ENCODE results near the gene MCF2L.

Gene MCF2L

DNA sequence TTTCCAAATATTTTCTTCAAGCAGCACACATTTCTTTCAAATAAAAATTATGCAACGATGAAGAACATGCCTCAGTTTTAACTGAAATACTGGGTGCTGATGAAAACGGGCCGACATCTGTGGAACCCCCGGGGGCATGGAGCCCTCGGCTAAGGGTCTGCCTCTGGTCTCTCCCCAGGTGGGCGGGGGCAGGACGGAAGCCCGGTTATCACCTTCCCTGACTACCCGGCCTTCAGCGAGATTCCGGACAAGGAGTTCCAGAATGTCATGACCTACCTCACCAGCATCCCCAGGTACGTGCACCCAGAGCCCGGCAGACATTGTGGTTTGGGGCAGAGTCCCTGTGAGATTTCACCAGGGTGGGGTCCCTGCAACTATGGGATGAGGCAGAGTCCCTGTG, 55.5 kb downstream of the MCF2L start:
- no peak overlapping the region for H3K4me3 ChIP-seq (ENCODE audit: insufficient read depth in 1 of 2, low read depth in 1 of 2, low read length in 2 of 2)
- H3K36me3 ChIP-seq (ENCODE audit: control insufficient read depth in 1 of 2, insufficient read depth in 2 of 2, low read depth in 1 of 2, low read length in 2 of 2) = no peaks in the 10 kb centered on the region
- H4K8ac ChIP-seq (ENCODE audit: low read length) = no peak overlapping the region
- H3K4ac ChIP-seq (ENCODE audit: low read depth in 1 of 2, low read length in 2 of 2) = no peak overlapping the region
- no peak overlapping the region for H2BK15ac ChIP-seq (ENCODE audit: low read depth, poor library complexity, severe bottlenecking)
- H4K91ac ChIP-seq (ENCODE audit: low read length) = no peak overlapping the region
- no peak overlapping the region for H3K18ac ChIP-seq (ENCODE audit: low read depth in 1 of 2, low read length in 2 of 2)
- no peak overlapping the region for H3K23ac ChIP-seq (ENCODE audit: low read length in 2 of 2)
- H2BK5ac ChIP-seq (ENCODE audit: low read depth, low read length, poor library complexity, severe bottlenecking) = no peak overlapping the region
- H2BK120ac ChIP-seq (ENCODE audit: low read depth, low read length) = no peak overlapping the region
- peaks cover 11% of the 10 kb centered on the region for H3K4me1 ChIP-seq (ENCODE audit: control insufficient read depth, insufficient read depth, low read depth, low read length)
- H3K9me3 ChIP-seq (ENCODE audit: control insufficient read depth, low read length) = peaks cover 9% of the 10 kb centered on the region
- no peaks in the 10 kb centered on the region for H3K79me1 ChIP-seq (replicated peaks; ENCODE audit: low read length, poor library complexity, severe bottlenecking)
- DNase-seq = no peak
- 88% methylated on average over 11 of the region's 13 CpGs for WGBS
- no peak overlapping the region for H3K9ac ChIP-seq (ENCODE audit: low read length)
- no peak overlapping the region for H2AK5ac ChIP-seq (ENCODE audit: low read length, severe bottlenecking)
- H2AFZ ChIP-seq (ENCODE audit: low read depth, low read length) = no peak overlapping the region
- peaks cover 54 to 81% of the 10 kb centered on the region in 2 experiments for H3K27me3 ChIP-seq (ENCODE audit: control insufficient read depth in 1 of 2, insufficient read depth in 1 of 2, low read length in 2 of 2)
- no peak overlapping the region for H3K14ac ChIP-seq (ENCODE audit: low read length in 2 of 2)
- H3K27ac ChIP-seq (ENCODE audit: low read length, poor library complexity, severe bottlenecking) = no peak overlapping the region
- H3K4me2 ChIP-seq (ENCODE audit: low read length, poor library complexity, severe bottlenecking) = no peak overlapping the region
- H2BK12ac ChIP-seq (ENCODE audit: low read length in 2 of 2) = no peak overlapping the region

DNA sequence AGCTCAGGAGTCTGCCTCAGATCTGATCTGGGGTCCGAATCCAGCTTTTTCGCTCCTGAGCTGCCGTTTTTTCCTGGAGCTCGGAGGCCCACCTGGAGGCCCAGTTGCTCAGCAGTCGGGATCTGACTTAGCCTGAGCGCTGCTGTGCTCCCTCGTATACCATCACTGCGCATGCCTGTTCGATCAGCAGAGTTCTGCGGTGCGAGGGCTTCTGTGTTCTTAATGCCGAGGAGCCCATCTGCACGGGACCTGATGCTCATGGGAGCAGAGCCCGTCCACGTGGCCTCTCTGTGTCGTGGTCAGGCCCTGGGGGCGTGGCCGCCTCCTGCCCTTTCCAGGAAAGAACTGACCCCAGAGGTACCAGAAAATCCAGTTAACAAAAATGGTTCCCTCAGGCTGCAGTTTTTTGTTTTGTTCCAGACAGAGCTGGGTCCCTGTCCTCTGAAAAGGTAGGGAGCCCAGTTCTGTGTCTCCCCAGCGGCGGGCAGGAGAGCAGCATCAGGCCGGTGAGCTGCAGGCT, 57.4 kb downstream of the MCF2L start:
- DNase-seq = no peak
- Histone ChIP-seq H3K27ac (ENCODE audit: low read length, poor library complexity, severe bottlenecking) (no peak overlapping the region), H3K4me1 (ENCODE audit: control insufficient read depth, insufficient read depth, low read depth, low read length) (peaks cover 11% of the 10 kb centered on the region), H4K8ac (ENCODE audit: low read length) (no peak overlapping the region), H2BK120ac (ENCODE audit: low read depth, low read length) (no peak overlapping the region), H3K9ac (ENCODE audit: low read length) (no peak overlapping the region), H3K79me1 (replicated peaks; ENCODE audit: low read length, poor library complexity, severe bottlenecking) (no peaks in the 10 kb centered on the region), H3K4ac (ENCODE audit: low read depth in 1 of 2, low read length in 2 of 2) (no peak overlapping the region), H3K14ac (ENCODE audit: low read length in 2 of 2) (no peak overlapping the region), H2BK5ac (ENCODE audit: low read depth, low read length, poor library complexity, severe bottlenecking) (no peak overlapping the region), H3K4me3 (ENCODE audit: insufficient read depth in 1 of 2, low read depth in 1 of 2, low read length in 2 of 2) (no peak overlapping the region), H3K23ac (ENCODE audit: low read length in 2 of 2) (no peak overlapping the region), H2AK5ac (ENCODE audit: low read length, severe bottlenecking) (no peak overlapping the region), H3K27me3 (ENCODE audit: control insufficient read depth in 1 of 2, insufficient read depth in 1 of 2, low read length in 2 of 2) (peaks cover 48 to 82% of the 10 kb centered on the region in 2 experiments), H3K4me2 (ENCODE audit: low read length, poor library complexity, severe bottlenecking) (no peak overlapping the region), H2BK12ac (ENCODE audit: low read length in 2 of 2) (no peak overlapping the region), H2BK15ac (ENCODE audit: low read depth, poor library complexity, severe bottlenecking) (no peak overlapping the region), H3K36me3 (ENCODE audit: control insufficient read depth in 1 of 2, insufficient read depth in 2 of 2, low read depth in 1 of 2, low read length in 2 of 2) (no peaks in the 10 kb centered on the region), H4K91ac (ENCODE audit: low read length) (no peak overlapping the region), H2AFZ (ENCODE audit: low read depth, low read length) (no peak overlapping the region), H3K9me3 (ENCODE audit: control insufficient read depth, low read length) (no peaks in the 10 kb centered on the region), H3K18ac (ENCODE audit: low read depth in 1 of 2, low read length in 2 of 2) (no peak overlapping the region)
- 84% methylated on average over 20 of the region's 21 CpGs for WGBS

DNA sequence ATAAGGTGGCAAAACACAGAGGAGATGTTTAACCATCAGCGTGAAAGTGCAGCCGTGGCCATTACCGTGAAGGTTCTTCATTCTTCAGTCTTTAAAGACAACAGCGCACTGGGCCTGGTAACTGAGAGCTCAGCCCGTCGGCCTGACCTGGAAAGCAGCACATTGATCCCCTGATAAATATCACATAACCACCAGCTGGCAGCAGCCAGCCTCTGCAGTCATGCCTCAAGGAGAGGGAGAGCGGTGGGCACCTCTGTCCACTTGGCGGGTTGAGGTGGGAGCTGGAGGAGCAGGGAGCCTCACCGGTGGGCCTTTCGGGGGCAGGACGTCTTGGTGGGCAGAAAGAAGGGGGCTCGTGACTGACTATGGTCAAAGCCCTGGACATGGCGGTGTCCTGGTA, 58.1 kb downstream of the MCF2L start:
- Histone ChIP-seq H3K23ac (ENCODE audit: low read length in 2 of 2) (no peak overlapping the region), H3K4ac (ENCODE audit: low read depth in 1 of 2, low read length in 2 of 2) (no peak overlapping the region), H3K4me3 (ENCODE audit: insufficient read depth in 1 of 2, low read depth in 1 of 2, low read length in 2 of 2) (no peak overlapping the region), H3K4me2 (ENCODE audit: low read length, poor library complexity, severe bottlenecking) (no peak overlapping the region), H3K4me1 (ENCODE audit: control insufficient read depth, insufficient read depth, low read depth, low read length) (peaks cover 11% of the 10 kb centered on the region), H2BK12ac (ENCODE audit: low read length in 2 of 2) (no peak overlapping the region), H3K9ac (ENCODE audit: low read length) (no peak overlapping the region), H3K27ac (ENCODE audit: low read length, poor library complexity, severe bottlenecking) (no peak overlapping the region), H2BK15ac (ENCODE audit: low read depth, poor library complexity, severe bottlenecking) (no peak overlapping the region), H3K79me1 (replicated peaks; ENCODE audit: low read length, poor library complexity, severe bottlenecking) (no peaks in the 10 kb centered on the region), H3K14ac (ENCODE audit: low read length in 2 of 2) (no peak overlapping the region), H3K36me3 (ENCODE audit: control insufficient read depth in 1 of 2, insufficient read depth in 2 of 2, low read depth in 1 of 2, low read length in 2 of 2) (no peaks in the 10 kb centered on the region), H2BK120ac (ENCODE audit: low read depth, low read length) (no peak overlapping the region), H2AK5ac (ENCODE audit: low read length, severe bottlenecking) (no peak overlapping the region), H4K91ac (ENCODE audit: low read length) (no peak overlapping the region), H2BK5ac (ENCODE audit: low read depth, low read length, poor library complexity, severe bottlenecking) (no peak overlapping the region), H3K9me3 (ENCODE audit: control insufficient read depth, low read length) (no peaks in the 10 kb centered on the region), H3K18ac (ENCODE audit: low read depth in 1 of 2, low read length in 2 of 2) (no peak overlapping the region), H4K8ac (ENCODE audit: low read length) (no peak overlapping the region), H2AFZ (ENCODE audit: low read depth, low read length) (no peak overlapping the region), H3K27me3 (ENCODE audit: control insufficient read depth in 1 of 2, insufficient read depth in 1 of 2, low read length in 2 of 2) (peaks cover 42 to 82% of the 10 kb centered on the region in 2 experiments)
- no peak for DNase-seq
- WGBS = 96% methylated on average over 11 of the region's 13 CpGs

DNA sequence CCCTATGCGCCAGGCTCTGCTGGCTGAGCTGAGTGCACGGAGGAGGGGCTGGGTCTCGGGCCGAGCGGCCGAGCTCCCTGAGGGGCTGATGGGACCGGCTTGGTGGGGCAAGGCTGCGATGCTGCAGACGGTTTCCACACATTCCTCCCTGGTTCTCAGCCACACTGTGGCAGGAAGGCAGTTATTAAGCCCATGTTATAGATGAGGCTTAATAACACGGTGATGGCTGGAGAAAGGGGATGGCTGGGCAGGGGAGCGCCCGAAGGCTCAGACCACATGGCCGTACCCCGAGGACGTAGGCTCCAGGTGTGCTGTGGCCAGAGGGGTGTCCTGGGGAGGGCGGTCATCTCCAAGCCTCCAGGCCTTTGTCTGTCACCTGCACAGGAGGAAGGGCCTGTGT, 58.6 kb downstream of the MCF2L start:
- H3K4ac ChIP-seq (ENCODE audit: low read depth in 1 of 2, low read length in 2 of 2) = no peak overlapping the region
- no peak overlapping the region for H2BK12ac ChIP-seq (ENCODE audit: low read length in 2 of 2)
- no peak overlapping the region for H2BK120ac ChIP-seq (ENCODE audit: low read depth, low read length)
- H3K23ac ChIP-seq (ENCODE audit: low read length in 2 of 2) = no peak overlapping the region
- peaks cover 11% of the 10 kb centered on the region for H3K4me1 ChIP-seq (ENCODE audit: control insufficient read depth, insufficient read depth, low read depth, low read length)
- H2BK15ac ChIP-seq (ENCODE audit: low read depth, poor library complexity, severe bottlenecking) = no peak overlapping the region
- H3K18ac ChIP-seq (ENCODE audit: low read depth in 1 of 2, low read length in 2 of 2) = no peak overlapping the region
- 90% methylated on average over 16 of the region's 16 CpGs for WGBS
- H3K27ac ChIP-seq (ENCODE audit: low read length, poor library complexity, severe bottlenecking) = no peak overlapping the region
- no peak overlapping the region for H3K14ac ChIP-seq (ENCODE audit: low read length in 2 of 2)
- H3K9ac ChIP-seq (ENCODE audit: low read length) = no peak overlapping the region
- no peaks in the 10 kb centered on the region for H3K36me3 ChIP-seq (ENCODE audit: control insufficient read depth in 1 of 2, insufficient read depth in 2 of 2, low read depth in 1 of 2, low read length in 2 of 2)
- no peaks in the 10 kb centered on the region for H3K9me3 ChIP-seq (ENCODE audit: control insufficient read depth, low read length)
- no peak overlapping the region for H2AK5ac ChIP-seq (ENCODE audit: low read length, severe bottlenecking)
- no peak overlapping the region for H2BK5ac ChIP-seq (ENCODE audit: low read depth, low read length, poor library complexity, severe bottlenecking)
- no peak overlapping the region for H3K4me3 ChIP-seq (ENCODE audit: insufficient read depth in 1 of 2, low read depth in 1 of 2, low read length in 2 of 2)
- no peak overlapping the region for H3K4me2 ChIP-seq (ENCODE audit: low read length, poor library complexity, severe bottlenecking)
- H4K8ac ChIP-seq (ENCODE audit: low read length) = no peak overlapping the region
- peaks cover 38 to 80% of the 10 kb centered on the region in 2 experiments for H3K27me3 ChIP-seq (ENCODE audit: control insufficient read depth in 1 of 2, insufficient read depth in 1 of 2, low read length in 2 of 2)
- H3K79me1 ChIP-seq (replicated peaks; ENCODE audit: low read length, poor library complexity, severe bottlenecking) = no peaks in the 10 kb centered on the region
- DNase-seq = no peak
- no peak overlapping the region for H2AFZ ChIP-seq (ENCODE audit: low read depth, low read length)
- no peak overlapping the region for H4K91ac ChIP-seq (ENCODE audit: low read length)

Measured in mesenchymal stem cell (in vitro differentiated cells and primary cell).